Activated T-cell treated with anti-CD3 and anti-CD28 coated beads for 1 hour (primary cell): ENCODE results near the gene CCDC174.
"Not testable (repeated sequence)": the region's sequence is repeated elsewhere in the genome, so short reads cannot be mapped to it uniquely, and the experiment has no call there.

Experiments used
- DNase-seq: peaks from one replicate; pipeline ENCODE4 v3.0.0-alpha.2; 2020; ENCODE audit warnings: low read depth

Gene CCDC174

DNA sequence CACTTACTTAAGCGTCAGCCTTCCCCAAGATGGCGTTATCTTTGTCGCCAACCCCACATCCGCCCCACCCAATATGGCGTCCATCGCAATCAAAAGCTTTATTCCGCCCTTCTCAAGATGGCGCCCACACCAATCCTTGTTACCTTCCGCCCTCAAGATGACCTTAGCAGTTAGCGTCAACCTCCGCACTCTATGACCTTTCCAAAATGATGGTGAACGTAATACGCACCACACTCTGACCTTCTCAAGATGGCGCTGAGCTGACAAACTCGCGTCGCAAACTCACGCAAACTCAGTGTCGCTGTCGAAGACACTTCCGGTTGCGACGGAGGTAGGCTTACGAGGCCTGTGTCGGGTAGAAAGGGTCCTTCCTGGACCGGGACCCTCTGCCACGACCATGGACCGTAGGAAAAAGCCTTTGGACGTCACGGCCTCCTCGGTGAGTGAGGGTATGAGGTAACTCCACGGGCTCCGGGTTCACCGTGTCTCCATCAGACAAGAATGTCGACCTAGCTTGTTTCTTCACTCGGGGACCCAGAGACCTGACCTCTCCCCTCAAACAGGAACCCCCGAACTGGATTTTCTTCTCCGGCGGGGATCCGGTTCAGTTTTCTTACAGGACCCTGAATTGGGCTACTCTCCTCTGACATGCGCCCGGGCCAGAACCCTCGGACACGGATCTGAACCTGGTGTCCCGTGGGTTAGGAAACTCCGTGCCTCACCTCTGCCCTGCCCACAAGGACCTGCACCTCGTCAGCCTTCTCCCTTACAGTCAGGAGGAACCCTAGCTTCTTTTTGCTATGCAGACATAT lies at the start of gene CCDC174:
Gene CCDC174, plus strand, starts transcription at position 323 of the 812 bp plus-strand sequence. Its CDS starts 75 bp downstream, at position 398.
- DNase-seq: peak; percentile 84

DNA sequence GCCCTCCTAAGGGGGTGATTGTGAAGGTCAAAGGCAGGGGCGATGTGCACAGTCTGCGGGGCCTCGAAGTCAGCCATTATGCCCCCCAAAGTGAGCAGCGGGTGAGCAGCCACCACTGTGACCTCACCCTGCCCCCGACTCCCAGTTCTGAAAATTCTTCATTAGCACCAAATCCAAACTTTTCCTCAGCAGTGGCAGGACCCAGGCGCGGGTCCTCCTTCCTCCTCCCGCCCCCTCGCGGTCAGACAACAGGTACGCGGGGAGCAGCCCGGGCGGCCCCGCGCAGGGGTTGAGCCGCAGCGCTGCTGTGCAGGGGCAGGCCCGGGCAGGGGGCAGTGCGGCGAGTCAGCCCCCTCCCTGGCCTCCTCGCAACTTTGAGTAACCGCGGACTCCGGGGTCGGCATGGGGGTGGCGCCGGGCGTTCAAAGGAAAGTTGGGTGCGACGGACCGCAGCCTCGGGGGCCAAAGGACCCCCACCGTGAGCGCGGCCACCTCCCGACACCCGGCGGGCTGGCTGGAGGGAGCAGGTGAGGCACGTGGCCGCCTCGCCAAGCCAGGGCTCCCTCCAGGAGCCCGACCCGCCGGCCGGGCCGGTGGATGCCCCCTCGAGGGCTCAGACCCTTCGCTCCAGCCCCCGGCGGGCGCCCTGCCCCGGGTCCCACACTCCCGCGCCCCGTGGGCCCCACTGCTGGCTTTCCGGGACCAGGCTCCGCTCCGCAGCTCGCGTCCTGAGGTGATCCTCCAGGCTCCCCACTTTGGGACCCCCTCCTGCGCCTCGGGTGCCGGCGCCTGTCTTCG lies 49.4 kb upstream of the CCDC174 start:
- DNase-seq: no peak

DNA sequence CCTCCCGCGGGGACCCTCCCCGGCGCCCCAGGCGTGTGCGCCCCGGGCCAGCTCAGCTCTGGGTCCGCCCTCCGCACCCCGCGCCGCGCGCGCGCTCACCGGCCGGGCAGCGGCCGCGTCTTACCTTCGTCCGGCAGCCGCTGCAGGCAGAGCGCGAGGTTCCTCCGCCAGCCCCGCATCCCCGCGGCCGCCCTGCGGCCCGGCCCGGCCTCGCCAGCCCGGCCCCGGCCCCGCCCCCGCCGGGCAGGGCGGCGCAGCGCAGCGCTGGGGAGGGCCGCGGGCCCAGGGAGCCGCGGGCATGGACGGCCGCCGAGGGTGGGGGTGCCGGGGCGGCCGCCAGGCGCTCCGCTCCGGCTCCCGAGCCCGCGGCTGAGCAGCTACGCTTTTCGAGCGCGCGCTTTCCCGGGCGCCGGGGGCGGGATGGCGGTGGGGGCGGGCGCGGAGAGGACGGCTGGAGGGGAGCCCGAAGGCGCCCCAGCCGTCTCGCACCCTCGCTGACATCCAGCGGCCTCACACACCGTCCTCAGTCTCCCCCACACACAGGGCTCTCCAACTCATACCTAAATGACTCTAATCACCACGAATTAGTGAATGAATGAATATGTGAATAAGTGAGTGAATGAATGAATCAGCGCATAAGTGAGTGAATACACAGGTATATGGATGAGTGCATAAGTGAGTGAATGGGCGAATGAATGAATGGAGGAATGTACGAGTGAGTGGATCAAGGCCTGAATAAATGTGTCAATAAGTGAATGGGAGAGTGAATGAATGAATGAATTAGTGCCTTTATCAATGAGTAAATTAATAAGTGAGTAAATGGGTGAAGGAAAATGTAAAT lies 48.5 kb upstream of the CCDC174 start:
- DNase-seq: no peak

DNA sequence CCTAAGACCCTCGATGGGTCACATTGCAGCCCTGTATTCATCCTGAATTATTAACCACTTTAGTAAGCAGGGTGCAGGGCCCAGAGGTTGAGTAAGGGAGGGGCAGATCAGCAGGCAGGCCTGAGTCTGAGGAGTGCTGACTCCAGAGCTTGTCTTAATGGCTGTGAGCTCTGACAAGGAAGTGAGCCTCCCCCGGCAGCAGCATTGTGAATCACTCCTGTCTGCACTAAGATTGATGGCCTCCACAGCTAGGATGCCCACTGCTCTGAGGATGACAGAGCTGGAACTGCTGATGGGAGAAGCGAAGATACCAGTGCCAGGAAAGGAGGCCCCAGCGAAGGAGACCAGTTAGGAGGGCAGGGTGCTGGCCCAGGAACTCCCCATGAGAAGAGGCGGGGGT lies 46.5 kb upstream of the CCDC174 start:
- DNase-seq: no peak

DNA sequence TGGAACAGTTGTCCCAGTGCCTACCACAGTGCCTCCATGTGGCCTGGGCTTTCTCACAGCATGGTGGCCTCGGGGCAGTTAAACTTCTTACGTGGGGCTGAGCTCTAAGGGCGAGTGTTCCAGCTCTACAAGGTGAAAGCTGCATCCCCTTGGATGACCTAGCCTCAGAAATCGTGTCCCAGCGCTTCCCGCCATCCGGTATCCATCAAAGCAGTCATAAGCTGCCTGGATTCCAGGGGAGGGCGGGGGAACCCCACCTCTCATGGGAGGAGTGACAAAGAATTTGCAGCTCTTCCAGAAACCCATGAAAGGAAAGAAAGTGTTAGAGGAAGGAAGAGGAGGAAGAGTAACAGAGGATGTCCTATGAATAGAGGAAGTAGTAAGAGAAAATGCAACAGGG lies 45.8 kb upstream of the CCDC174 start:
- DNase-seq: no peak

DNA sequence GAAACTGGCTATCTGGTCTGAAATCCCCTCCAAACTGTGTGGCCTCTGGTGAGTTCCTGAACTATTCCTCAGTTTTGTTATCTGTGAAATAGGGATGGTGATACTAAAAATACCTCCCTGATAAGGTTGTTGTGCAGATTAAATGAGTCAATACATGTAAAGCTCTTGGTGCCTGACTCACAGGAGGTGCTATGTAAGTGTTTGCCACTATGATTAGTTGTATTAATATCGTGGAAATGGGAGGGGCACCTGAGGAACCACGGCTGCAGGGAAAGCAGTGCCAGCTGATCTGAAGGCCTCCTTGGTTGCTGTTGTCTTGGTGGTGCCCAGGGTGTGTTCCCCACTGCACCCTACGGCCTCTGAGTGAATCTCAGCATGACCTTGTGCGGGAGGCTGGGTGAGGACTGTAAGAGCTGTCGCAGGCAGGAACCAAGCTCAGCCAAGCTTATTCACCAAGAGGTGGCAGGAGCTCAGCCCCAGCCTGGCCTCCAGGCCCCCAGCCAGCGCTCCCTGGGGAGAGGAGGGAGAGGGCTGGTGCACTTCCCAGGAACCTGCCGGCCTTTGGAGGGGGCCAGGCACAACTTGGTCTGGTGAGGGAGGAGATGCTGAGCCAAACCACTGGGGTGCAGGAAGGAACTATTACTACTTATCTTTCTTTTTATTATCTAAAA lies 44.8 kb upstream of the CCDC174 start:
- no peak for DNase-seq

DNA sequence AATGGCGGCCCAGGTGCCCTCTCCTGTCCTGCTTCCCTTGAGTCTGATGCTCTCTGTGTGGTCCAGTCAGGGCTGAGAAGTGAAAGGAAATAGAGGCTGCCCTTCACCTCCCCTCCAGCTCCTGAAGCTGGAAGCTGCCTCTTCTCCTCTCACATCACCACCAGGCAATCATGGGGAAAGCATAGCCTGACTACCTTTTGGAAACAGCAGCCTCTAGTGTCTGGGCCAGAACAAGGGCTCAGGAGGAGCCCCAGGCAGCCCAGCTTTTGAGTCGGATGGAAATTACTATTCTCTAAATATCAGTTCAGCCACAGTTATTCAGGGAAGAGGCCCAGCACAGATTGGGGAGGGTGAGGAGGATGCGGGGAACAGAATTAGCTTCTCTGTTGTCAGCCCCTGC lies 43.3 kb upstream of the CCDC174 start:
- no peak for DNase-seq

DNA sequence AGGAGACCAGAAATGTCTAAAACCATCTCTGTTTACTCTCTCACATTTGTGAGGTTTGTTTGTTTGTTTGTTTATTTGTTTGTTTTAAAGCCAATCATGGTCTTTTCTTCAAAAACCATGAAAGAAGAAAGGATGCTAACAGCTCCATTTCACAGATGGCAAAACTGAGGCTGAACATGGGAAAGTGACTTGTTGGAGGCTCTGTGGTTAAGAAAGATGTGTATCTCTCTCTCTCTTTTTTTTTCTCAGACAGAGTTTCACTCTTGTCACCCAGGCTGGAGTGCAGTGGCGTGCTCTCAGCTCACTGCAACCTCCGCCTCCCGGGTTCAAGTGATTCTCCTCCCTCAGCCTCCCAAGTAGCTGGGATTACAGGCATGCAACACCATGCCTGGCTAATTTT lies 42.5 kb upstream of the CCDC174 start:
- not testable (repeated sequence) for DNase-seq

DNA sequence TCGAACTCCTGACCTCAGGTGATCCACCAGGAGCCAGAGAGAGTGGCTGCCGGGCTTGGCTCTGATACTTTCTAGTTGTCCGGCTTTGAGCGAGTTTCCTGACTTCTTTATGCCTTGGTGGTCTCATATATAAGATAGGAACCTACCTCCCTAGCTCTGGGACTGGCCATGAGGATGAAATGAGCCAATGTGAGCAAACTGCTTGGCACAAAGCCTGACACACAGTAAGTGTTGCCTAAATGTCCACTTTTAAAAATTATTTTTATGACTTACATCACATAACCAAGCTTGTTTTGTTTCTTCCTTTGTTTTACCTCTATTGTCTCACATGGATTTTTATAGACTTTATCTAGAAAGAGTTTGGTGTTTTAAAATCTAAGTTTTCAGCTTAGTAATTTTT lies 42.1 kb upstream of the CCDC174 start:
- DNase-seq: no peak

DNA sequence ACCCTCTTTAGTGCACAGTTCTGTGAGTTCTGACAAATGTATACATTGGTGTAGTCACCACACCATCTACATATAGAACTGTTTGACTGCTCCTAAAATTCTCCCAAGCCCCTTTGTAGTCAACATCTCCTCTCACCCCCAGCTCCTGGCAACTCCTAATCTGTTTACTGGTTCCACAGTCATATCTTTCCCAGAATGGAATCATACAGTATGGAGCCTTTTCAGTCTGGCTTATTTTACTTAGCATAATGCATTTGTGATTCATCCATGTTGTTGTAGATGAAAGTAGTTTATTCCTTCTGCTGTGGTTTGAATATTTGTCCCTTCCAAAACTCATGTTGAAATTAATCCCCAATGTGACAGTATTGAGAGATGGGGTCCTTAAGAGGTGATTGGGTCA lies 41.6 kb upstream of the CCDC174 start:
- no peak for DNase-seq

DNA sequence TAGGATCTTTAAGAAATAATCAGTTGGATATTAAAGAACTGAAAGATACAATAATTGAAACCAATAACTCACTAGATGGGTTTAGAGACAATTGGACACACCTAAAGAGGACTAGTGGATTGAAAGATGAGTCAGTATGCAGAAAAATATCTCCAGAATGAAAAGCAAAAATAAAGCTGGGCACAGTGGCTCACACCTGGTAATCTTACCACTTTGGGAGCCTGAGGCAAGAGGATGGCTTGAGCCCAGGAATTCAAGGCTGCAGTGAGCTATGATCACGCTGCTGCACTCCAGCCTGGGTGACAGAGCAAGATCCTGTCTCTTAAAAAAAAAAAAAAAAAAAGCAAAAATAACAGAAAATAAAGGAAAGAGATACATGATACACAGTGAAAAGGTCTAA lies 37.4 kb upstream of the CCDC174 start:
- DNase-seq: no peak

DNA sequence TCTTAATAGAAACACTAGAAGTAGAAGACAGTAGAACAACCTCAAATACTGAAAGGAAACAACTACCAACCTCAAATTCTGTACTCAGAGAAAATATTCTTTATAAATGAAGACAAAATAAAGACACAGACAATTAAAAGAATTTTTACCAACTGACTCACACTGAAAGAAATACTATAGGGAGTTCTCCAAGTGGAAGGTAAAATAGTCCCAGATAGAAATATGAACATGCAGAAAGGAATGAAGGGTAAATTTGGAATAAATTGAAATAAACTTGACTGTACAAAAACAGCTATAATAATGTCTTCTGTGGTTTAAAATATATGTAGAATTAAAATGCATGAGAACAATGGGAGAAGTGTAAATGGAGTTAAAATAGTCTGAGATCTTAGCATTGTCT lies 36.7 kb upstream of the CCDC174 start:
- DNase-seq: no peak

DNA sequence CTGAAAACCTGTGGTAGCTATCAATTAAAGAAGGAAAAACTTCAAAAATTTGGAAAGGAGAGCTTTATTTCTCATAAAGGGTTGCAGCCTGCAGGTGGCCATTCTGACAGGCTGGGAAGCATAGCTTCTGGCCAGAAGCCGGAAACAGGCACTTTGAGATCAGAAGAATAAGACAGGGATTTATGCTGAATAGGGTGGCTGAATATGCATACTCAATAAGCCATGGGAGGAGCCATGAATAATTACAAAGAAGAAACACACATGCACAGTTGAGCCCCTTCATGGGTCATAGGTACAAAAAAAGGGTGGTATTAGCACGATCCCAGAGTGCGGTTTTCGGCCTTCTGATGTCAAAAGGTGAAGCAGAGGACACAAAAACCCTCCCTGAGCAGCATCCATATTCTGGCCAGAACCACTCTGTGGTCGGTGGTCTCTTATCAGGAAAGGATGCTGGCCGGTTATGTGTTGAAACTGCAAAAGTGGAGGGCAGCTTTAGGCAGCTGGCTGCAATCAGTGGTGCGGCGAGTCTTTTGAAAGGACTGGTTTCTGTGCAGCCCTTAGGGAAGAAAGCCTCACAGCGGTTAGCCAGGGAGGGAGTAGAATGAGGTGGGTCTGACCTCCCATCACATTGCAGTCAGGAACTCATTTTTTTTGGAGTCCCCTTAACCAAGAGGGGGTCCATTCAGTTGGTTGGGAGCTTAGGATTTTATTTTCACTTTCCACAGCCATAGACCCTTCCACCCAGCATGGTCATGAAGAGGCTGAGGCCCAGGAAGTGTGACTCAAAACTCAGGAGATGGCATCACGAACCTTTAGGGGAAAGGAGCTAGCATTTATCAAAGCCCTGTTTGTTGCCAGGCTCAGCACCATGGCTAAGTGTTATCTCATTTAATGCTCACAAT lies 34.7 kb upstream of the CCDC174 start:
- DNase-seq: no peak

DNA sequence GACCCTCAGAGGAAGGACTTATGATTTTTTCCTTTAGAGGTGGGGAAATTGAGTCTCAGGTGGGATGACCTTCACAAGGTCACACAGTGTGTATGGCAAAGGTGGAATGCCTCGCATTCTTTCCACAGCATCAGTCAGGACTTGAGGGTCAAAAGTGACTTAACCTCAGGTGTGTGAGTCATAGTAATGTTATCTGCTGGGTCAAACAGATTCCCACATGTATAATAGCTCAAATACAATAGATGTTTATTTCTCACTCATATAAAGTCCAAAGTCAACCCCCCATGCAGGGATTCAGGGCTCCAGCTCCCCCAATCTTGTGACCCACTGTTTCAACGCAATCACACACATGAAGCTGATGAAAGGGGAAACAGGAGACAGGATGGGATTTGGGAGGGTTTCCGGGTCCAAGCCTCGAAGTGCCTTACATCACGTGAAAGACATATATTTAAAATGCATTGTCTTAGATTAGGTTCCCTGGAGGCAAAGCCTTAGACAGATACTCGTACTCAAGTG lies 34.0 kb upstream of the CCDC174 start:
- no peak for DNase-seq

DNA sequence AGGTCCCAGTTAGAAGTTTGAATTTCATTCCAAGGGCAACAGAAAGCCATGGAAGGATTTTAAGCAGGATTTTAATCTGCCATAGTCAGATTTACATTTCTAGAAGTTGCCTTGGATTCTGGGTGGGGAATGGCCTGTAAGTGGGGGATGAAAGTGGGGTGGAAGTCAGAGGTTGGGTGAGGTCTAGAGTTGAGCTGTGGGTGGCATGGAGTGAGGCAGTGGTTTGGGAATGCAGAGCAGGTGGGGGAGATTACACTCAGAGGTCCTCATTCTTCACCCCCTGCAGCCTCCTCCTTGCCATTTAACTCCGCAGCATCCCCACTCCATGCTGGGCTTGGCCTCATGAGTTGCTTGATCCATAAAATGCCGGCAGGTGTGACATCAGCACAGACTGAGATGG lies 32.0 kb upstream of the CCDC174 start:
- DNase-seq: no peak

DNA sequence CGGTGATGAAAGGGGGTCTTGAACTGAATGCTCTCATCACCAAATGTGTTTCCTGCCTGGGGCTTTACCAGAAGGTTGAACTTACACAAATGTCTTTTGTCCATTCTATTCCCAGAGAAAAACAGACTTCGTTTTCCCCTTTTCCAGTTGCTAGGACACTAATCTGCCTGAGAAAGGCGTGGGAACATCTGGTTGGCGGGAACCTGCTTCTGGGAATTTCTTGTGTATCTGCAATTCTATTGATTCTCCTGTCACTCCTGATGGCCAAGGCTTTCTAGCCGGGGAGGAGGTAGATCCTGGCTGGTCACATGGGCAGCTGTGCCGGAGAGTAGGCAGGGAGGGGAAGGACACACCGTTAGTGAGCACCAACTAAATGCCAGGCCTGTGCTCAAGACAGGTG lies 31.1 kb upstream of the CCDC174 start:
- DNase-seq: no peak

DNA sequence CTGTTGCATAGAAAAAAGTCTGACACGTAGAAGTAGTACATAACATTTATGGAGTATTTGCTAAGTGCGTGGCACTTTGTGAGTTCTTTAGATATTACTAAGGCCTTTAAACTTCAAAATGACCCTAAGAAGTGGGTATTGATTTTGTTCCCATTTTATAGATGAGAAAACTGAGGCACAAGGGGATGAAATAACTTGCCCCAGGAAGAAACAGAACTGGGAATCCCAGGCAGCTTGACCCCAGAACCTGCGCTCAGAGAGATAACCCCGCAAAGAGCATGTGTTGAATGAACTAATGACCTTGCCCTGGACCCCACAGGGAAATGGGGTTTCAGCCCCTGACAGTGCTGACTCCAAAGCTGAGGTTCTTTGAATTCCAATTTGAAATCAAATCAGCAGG lies 30.5 kb upstream of the CCDC174 start:
- DNase-seq: no peak

DNA sequence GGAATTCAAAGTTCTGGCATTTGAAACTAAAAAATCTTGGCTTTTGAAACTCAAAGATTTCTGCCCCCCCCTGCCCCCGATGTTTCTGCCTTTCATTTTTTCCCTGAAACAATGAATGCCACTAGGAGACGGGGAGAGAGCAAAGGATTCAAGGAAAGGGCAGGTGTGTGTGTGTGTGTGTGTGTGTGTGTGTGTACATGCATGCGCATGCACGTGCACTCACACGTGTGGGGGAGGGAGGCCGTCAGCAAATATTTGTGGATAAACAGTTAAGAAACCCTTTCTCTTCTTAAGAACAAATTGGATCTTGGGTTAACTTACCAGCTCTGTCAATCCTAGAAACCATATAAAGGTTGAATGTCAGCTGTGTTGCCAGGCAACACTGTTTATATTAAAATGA lies 29.2 kb upstream of the CCDC174 start:
- DNase-seq: no peak

DNA sequence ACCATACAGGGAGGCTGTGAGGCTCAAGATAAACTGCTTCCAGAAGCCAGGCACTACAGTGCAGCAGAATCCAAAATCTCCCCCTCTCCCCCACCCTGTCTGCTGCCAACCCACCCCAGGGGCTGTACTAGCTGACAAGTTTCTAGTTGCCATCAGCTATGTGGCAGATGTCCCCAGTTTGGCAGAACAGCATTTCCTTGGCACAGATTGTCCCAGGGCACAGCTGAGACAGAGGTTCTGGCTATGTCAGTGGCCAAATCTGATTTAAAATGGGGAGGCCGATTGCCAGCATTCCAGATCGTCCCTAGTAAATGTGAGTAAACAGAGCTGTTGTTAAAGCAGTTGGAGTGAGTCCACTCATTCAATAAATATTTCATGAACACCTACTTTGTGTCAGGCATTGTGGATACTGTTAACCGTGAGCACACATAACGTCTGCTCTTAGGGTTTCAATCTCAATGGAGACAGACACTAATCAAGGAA lies 28.0 kb upstream of the CCDC174 start:
- no peak for DNase-seq

DNA sequence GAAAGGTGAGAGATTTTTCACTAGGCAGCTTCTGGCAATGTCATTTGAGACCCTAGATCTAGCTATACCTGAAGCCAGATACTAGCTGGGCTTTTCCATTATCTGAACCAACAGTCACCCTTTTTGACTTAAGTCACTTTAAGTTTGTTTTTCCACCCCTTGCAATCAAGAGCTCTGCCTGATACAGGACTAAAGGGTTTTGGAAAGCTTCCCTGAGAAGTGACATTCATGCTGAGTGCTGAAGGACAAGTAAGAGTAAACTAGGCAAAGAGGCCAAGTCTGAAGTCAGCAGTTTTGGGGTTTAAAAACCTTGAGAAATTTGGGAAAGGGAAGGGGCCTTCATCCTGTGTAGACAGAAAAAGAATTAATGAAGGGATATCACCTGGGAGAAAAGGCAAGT lies 27.1 kb upstream of the CCDC174 start:
- no peak for DNase-seq

DNA sequence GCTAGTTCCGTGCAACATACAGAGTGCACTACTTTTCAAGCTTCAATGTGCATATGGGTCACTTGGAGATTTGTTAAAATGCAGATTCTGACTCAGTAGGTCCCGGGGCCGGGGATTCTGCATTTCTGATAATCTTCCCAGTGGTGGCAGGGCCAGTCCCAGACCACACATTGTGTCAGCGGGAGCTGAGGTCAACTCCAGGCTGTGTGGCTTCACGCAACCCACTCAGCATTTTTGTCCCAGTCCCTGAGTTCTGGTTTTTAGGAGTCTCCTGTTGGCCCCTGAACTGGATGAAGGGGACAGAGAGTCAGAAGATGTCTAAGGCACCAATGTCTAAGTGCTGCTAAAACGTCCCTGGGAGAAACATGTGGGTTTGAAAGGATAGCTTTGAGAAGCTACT lies 26.1 kb upstream of the CCDC174 start:
- DNase-seq: no peak
